ENCODE results near the gene SVOPL. TPM values are rescaled to one million over a fixed set of nuclear protein-coding genes. Genes with fewer than 3 reads are reported as not detected.
"Not testable (repeated sequence)": the region's sequence is repeated elsewhere in the genome, so short reads cannot be mapped to it uniquely, and the experiment has no call there.

SVOPL gene
- total and polyA plus RNA-seq, 9 of the 15 experiments (the other 6 are each of a cell fraction or from before 2014, with no cell fraction given): 0.13 to 0.42 (median 0.20) TPM; not detected in 6

DNA sequence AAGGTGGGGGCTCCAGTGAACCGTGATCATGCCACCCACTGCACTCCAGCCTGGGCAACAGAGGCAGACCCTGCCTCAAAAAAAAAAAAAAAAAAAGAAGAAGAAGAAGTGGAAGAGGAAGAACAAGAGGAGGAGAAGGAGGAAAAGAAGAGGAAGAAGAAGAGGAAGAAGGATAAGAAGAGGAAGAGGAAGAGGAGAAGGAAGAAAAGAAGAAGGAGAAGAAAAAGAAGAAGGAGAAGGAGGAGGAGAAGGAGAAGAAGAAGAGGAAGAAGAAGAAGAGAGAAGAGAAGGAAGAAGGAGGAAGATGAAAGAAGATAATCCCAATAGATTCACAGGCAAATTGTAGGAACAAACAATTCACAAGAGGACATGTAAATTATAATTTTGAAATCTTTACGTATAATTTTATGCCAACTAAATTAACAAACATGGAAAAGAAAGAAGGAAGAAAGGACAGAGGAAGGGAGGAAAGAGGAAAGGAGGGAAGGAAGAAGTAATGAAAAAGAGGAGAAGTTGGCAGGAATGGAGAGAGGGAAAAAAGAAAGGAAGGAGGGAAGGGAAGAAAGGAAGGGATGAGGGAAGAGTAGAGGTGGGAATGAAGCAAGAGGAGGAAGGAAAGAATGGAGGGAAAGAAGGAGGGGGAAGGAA lies 3.5 kb downstream of the SVOPL start:
- FAIRE-seq: no peak
- intact Hi-C loops (cut with micrococcal nuclease): no loop called here

DNA sequence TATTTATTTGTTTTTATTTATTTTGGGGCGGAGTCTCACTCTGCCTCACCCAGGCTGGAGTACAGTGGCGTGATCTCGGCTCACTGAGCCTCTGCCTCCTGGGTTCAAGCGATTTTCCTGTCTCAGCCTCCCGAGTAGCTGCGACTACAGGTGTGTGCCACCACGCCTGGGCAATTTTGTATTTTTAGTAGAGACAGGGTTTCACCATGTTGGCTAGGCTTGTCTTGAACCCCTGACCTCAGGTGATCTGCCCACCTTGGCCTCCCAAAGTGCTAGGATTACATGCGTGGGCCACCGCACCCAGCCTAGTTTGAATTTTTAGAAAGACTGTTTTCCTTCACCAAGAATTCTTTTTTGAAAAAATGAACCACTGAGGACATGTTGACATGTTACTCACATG lies 5.4 kb downstream of the SVOPL start:
- CTCF ChIA-PET (ENCODE audit: low intra/inter-chr PET ratio); intact Hi-C loops (cut with micrococcal nuclease); POLR2A ChIA-PET; H3K9ac ChIP-seq (ENCODE audit: insufficient read depth in 1 of 2, low read depth in 2 of 2, low read length in 2 of 2); FAIRE-seq; H3K9me3 ChIP-seq (replicated peaks; ENCODE audit: control insufficient read depth, insufficient read depth, low read depth, low read length); H3K4me1 ChIP-seq (replicated peaks in 1 of 2; ENCODE audit: control insufficient read depth in 2 of 2, insufficient read depth in 2 of 2, low read length in 2 of 2); BruUV-seq (replicated peaks); H3K79me2 ChIP-seq (ENCODE audit: control insufficient read depth, insufficient read depth, low read length); H3K36me3 ChIP-seq (ENCODE audit: control insufficient read depth, insufficient read depth, low read length); H3K4me3 ChIP-seq; H3K4me2 ChIP-seq (ENCODE audit: insufficient read depth, low read length); H3K27ac ChIP-seq (ENCODE audit: extremely low read depth, low read depth, low read length); H4K20me1 ChIP-seq (replicated peaks; ENCODE audit: control insufficient read depth, insufficient read depth, low read length); in situ Hi-C loops (cut with MboI); H2AFZ ChIP-seq (ENCODE audit: low read depth, low read length); ATAC-seq; H3K9me1 ChIP-seq (ENCODE audit: control insufficient read depth, insufficient read depth, low read length); DNase-seq (ENCODE audit: extremely low read depth in 1 of 4, low spot score in 3 of 4): not testable (repeated sequence)
- 1% methylated on average over 9 of the region's 9 CpGs for WGBS (ENCODE audit: insufficient coverage, low coverage, missing lambda C conversion rate)
- H3K27me3 ChIP-seq (ENCODE audit: control insufficient read depth in 2 of 2, insufficient read depth in 2 of 2, low read length in 2 of 2): peaks cover 15 to 19% of the 10 kb centered on the region in 2 experiments

More for the DNA sequence above, 3.5 kb downstream of the SVOPL start:
- no peak overlapping the region for H3K27ac ChIP-seq (ENCODE audit: extremely low read depth, low read depth, low read length)
- no peaks in the 10 kb centered on the region for H3K4me1 ChIP-seq (replicated peaks in 1 of 2; ENCODE audit: control insufficient read depth in 2 of 2, insufficient read depth in 2 of 2, low read length in 2 of 2)
- no TSS peak for BruUV-seq (replicated peaks)
- H4K20me1 ChIP-seq (replicated peaks; ENCODE audit: control insufficient read depth, insufficient read depth, low read length): no peaks in the 10 kb centered on the region
- TF ChIP-seq TCF3 (CRISPR knock-in tag; IDR thresholded peaks at IDR 0.05): no peak
- TF ChIP-seq SREBF1 (IDR thresholded peaks at IDR 0.05; ENCODE audit: borderline replicate concordance, low read depth, low read length): no peak
- TF ChIP-seq, protein P1, sequence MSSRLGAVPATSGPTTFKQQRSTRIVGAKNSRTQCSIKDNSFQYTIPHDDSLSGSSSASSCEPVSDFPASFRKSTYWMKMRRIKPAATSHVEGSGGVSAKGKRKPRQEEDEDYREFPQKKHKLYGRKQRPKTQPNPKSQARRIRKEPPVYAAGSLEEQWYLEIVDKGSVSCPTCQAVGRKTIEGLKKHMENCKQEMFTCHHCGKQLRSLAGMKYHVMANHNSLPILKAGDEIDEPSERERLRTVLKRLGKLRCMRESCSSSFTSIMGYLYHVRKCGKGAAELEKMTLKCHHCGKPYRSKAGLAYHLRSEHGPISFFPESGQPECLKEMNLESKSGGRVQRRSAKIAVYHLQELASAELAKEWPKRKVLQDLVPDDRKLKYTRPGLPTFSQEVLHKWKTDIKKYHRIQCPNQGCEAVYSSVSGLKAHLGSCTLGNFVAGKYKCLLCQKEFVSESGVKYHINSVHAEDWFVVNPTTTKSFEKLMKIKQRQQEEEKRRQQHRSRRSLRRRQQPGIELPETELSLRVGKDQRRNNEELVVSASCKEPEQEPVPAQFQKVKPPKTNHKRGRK (tag; IDR thresholded peaks at IDR 0.05): peak; percentile 92
- ChIA-PET CTCF (ENCODE audit: low intra/inter-chr PET ratio) (no interaction called here), POLR2A (no interaction called here)
- in situ Hi-C loops (cut with MboI): no loop called here
- no peaks in the 10 kb centered on the region for H3K9me1 ChIP-seq (ENCODE audit: control insufficient read depth, insufficient read depth, low read length)
- H3K9ac ChIP-seq (ENCODE audit: insufficient read depth in 1 of 2, low read depth in 2 of 2, low read length in 2 of 2): no peak overlapping the region
- no peaks in the 10 kb centered on the region for H3K79me2 ChIP-seq (ENCODE audit: control insufficient read depth, insufficient read depth, low read length)
- no peaks in the 10 kb centered on the region for H3K36me3 ChIP-seq (ENCODE audit: control insufficient read depth, insufficient read depth, low read length)
- H3K9me3 ChIP-seq (replicated peaks; ENCODE audit: control insufficient read depth, insufficient read depth, low read depth, low read length): no peaks in the 10 kb centered on the region
- no peak for DNase-seq (ENCODE audit: extremely low read depth in 1 of 4, low spot score in 3 of 4)
- ATAC-seq: no peak
- H3K4me2 ChIP-seq (ENCODE audit: insufficient read depth, low read length): no peak overlapping the region
- no peak overlapping the region for H2AFZ ChIP-seq (ENCODE audit: low read depth, low read length)
- WGBS (ENCODE audit: insufficient coverage, low coverage, missing lambda C conversion rate): 0% methylated on average over 2 of the region's 2 CpGs
- H3K4me3 ChIP-seq: no peak overlapping the region
- H3K27me3 ChIP-seq (ENCODE audit: control insufficient read depth in 2 of 2, insufficient read depth in 2 of 2, low read length in 2 of 2): peaks cover 14 to 30% of the 10 kb centered on the region in 2 experiments; a peak in 4 of 5 replicates

All from K562 (cell line).